ENCODE measurements around the gene VAV3.
"Not testable (repeated sequence)": the region's sequence is repeated elsewhere in the genome, so short reads cannot be mapped to it uniquely, and the experiment has no call there.

Gene VAV3

GRCh38 chr1:107965110-107965991 is at the start of gene VAV3:
TSS of gene VAV3 (minus strand) at chr1:107965180. CDS start at chr1:107964869, 311 bp downstream.
- DNase-seq, result peak; percentile 69

- no peak for DNase-seq
Observed at GRCh38 chr1:108012553-108012952, 47.6 kb upstream of the VAV3 start.

- DNase-seq, result no peak
Observed at GRCh38 chr1:108011295-108011694, 46.3 kb upstream of the VAV3 start.

- no peak for DNase-seq
Observed at GRCh38 chr1:108010581-108010980, 45.6 kb upstream of the VAV3 start.

- no peak for DNase-seq
Observed at GRCh38 chr1:108009603-108010195, 44.7 kb upstream of the VAV3 start.

GRCh38 chr1:108007531-108007930 is 42.6 kb upstream of the VAV3 start:
- no peak for DNase-seq

GRCh38 chr1:108007070-108007469 is 42.1 kb upstream of the VAV3 start:
- DNase-seq, result no peak

GRCh38 chr1:108004919-108005318 is 39.9 kb upstream of the VAV3 start:
- DNase-seq, result not testable (repeated sequence)

- DNase-seq, result no peak
Observed at GRCh38 chr1:108000620-108001111, 35.7 kb upstream of the VAV3 start.

- DNase-seq, result no peak
Observed at GRCh38 chr1:108000184-108000583, 35.2 kb upstream of the VAV3 start.

- DNase-seq, result no peak
Observed at GRCh38 chr1:107997866-107998265, 32.9 kb upstream of the VAV3 start.

GRCh38 chr1:107993920-107994319 is 28.9 kb upstream of the VAV3 start:
- no peak for DNase-seq

- DNase-seq, result no peak
Observed at GRCh38 chr1:107992347-107992746, 27.4 kb upstream of the VAV3 start.

GRCh38 chr1:107991371-107992066 is 26.5 kb upstream of the VAV3 start:
- no peak for DNase-seq

- no peak for DNase-seq
Observed at GRCh38 chr1:107990606-107991005, 25.6 kb upstream of the VAV3 start.

- no peak for DNase-seq
Observed at GRCh38 chr1:107981277-107981676, 16.3 kb upstream of the VAV3 start.

- DNase-seq, result no peak
Observed at GRCh38 chr1:107979926-107980325, 14.9 kb upstream of the VAV3 start.

- no peak for DNase-seq
Observed at GRCh38 chr1:107979088-107979487, 14.1 kb upstream of the VAV3 start.

GRCh38 chr1:107976836-107977235 is 11.9 kb upstream of the VAV3 start:
- no peak for DNase-seq

GRCh38 chr1:107976431-107976830 is 11.5 kb upstream of the VAV3 start:
- DNase-seq, result peak; percentile 25

- no peak for DNase-seq
Observed at GRCh38 chr1:107975851-107976250, 10.9 kb upstream of the VAV3 start.

GRCh38 chr1:107974090-107974489 is 9.1 kb upstream of the VAV3 start:
- DNase-seq, result no peak

GRCh38 chr1:107972391-107973180 is 7.6 kb upstream of the VAV3 start:
- DNase-seq, result peak; percentile 36

All from activated CD4-positive, alpha-beta T cell treated with anti-CD3 and anti-CD28 coated beads, Interleukin-2, amount 50 U/mL, for 16 hours (primary cell).